Pulmonary artery endothelial cell (primary cell): Measurements from ENCODE around the gene MBD4. TPM values are rescaled to one million over a fixed set of nuclear protein-coding genes. Genes with fewer than 3 reads are reported as not detected.
"Not testable (repeated sequence)": the region's sequence is repeated elsewhere in the genome, so short reads cannot be mapped to it uniquely, and the experiment has no call there.

ENCODE experiments used
- DNase-seq: peaks from one replicate; pipeline ENCODE4 v3.0.0-alpha.2; 2011; ENCODE audit warnings: low read depth, low spot score
- total RNA-seq: library from RNA; depleted of rRNA; stranded (reverse); fragments of >200 nt; gene quantifications from 2 replicates; pipeline ENCODE4 v1.2.3, GENCODE V29; 2014

MBD4 gene
- total RNA-seq, 1 donor from 2014 or later = 20.0 TPM

DNA sequence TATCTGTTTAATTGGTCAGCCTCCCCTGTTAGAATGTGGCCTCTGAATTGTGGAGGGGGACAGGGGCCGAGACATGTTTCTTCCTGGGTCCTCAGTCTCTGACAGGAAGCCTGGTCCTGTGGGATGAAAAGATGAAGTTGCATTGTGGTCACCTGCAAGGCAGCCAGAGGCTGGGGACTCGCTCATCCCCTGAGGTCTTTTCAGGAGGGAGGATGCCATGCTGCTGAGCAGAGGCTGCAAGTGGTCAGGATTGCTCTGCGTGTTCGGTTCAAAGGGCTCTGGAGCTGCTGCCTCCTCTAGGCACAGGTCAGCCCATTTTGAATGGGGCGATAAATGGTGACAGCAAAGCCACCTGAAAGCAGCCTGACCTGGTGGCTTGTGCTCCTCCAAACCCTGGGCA lies 55.6 kb downstream of the MBD4 start:
- DNase-seq = not testable (repeated sequence)

DNA sequence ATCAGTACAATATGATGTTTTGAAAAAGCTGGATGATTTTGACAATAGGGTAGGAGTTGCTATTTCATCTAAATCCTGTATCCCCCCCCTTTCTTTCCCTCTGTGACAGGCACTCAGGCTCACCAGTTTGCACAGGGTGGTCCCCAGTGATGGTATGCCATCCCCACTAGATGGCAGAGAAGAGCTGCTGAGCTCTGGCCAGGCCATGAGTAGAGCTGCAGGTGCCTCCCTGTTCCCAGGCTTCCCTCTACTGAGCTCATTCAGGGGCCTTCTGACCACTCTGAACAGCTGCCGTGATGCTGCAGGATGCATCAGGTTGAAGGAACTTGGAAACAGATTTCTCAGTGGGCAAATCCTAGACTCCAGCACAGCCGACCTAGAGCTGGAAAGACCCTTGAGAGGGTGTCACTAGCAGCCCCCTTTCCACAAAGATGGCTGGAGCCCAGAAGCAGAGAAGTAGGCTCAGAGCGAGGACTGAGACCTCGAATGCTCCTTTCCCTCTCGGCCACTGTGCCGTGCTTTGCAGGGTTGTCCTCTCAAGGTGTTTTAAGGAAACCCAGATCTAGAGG lies 56.4 kb downstream of the MBD4 start:
- DNase-seq = peak; percentile 35

DNA sequence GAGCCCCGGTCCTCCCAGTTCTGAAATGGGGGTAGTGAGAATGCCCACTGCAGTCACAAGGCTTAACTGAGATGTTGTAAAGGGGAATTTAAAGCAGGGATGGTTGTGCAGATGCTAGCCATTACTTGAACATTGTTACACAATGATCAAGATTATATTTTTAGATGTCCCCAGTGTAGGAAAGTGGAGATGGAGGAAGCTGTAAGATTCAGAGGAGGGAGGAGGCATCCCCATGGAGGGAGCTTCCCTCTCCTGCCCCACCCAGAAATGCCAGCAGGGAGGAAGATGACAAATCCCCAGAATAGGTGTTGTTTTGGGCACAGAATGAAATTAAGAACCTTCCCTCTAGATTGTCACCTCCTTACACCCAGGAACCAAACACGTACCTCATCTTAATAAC lies 57.4 kb downstream of the MBD4 start:
- DNase-seq = no peak

Other genes starting within 250 kb of the MBD4 start
- 247 and 274 TPM in 2 replicates for gene COPG1, start 190.3 kb downstream of the MBD4 start, total RNA-seq
- gene HMCES, start 161.1 kb downstream of the MBD4 start, total RNA-seq = 27.9 and 35.6 TPM in 2 replicates
- under 0.01 TPM in 1 of 2 replicates, not detected in the other for gene EFCAB12, start 11.3 kb downstream of the MBD4 start, total RNA-seq
- gene IFT122, start 276 bp upstream of the MBD4 start, total RNA-seq = 22.0 and 26.7 TPM in 2 replicates
- gene RHO, start 88.7 kb upstream of the MBD4 start, total RNA-seq = not detected in 2 replicates
- not detected in 2 replicates for gene H1-8, start 103.2 kb upstream of the MBD4 start, total RNA-seq
- 236 and 339 TPM in 2 replicates for gene PLXND1, start 166.7 kb upstream of the MBD4 start, total RNA-seq